Trophoblast cell (in vitro differentiated cells and primary cell): ENCODE results near the gene LRFN5.

Experiments
- DNase-seq, 2 donors: peaks; one replicate each; pipeline ENCODE4 v3.0.0-alpha.2; 2016
- H2AFZ ChIP-seq: 2 replicates; pipeline ENCODE4 v1.6.1; 2013; ENCODE audit warnings: low read length, moderate library complexity, mild to moderate bottlenecking; ENCODE audit not compliant: insufficient read depth, poor library complexity
- H2AK5ac ChIP-seq: 2 replicates; pipeline ENCODE4 v1.6.1; 2013; ENCODE audit warnings: mild to moderate bottlenecking, low read length
- H2BK120ac ChIP-seq: 2 replicates; pipeline ENCODE4 v1.6.1; 2013; ENCODE audit warnings: low read length, mild to moderate bottlenecking, moderate library complexity; ENCODE audit not compliant: insufficient read depth, poor library complexity
- H2BK12ac ChIP-seq: 2 replicates; pipeline ENCODE4 v1.6.1; 2013; ENCODE audit warnings: mild to moderate bottlenecking, low read length, moderate library complexity
- H2BK5ac ChIP-seq: 2 replicates; pipeline ENCODE4 v1.6.1; 2013; ENCODE audit warnings: low read length, low read depth, moderate library complexity, mild to moderate bottlenecking; ENCODE audit not compliant: poor library complexity
- H3K14ac ChIP-seq: 2 replicates; pipeline ENCODE4 v1.6.1; 2013; ENCODE audit warnings: mild to moderate bottlenecking, low read length
- H3K18ac ChIP-seq: 2 replicates; pipeline ENCODE4 v1.6.1; 2013; ENCODE audit warnings: mild to moderate bottlenecking, low read length
- H3K23ac ChIP-seq: 2 replicates; pipeline ENCODE4 v1.6.1; 2013; ENCODE audit warnings: low read length
- H3K27ac ChIP-seq: 2 replicates; pipeline ENCODE4 v1.5.1; 2013; ENCODE audit warnings: low read depth, mild to moderate bottlenecking, inconsistent platforms, low read length, moderate library complexity
- H3K27me3 ChIP-seq: 2 replicates; pipeline ENCODE4 v1.6.1; 2013; ENCODE audit warnings: inconsistent platforms, mild to moderate bottlenecking, low read length, moderate library complexity; ENCODE audit not compliant: insufficient read depth
- H3K36me3 ChIP-seq, 2 experiments: 1 replicate in 1 of 2; 2 replicates in 1 of 2; pipeline ENCODE4 v1.6.1; 2013; ENCODE audit warnings: low read length in 2 of 2, mild to moderate bottlenecking in 2 of 2, moderate library complexity in 1 of 2; ENCODE audit not compliant: insufficient read depth in 2 of 2, control insufficient read depth in 1 of 2
- H3K4ac ChIP-seq: 2 replicates; pipeline ENCODE4 v1.6.1; 2013; ENCODE audit warnings: low read depth, mild to moderate bottlenecking, low read length, moderate library complexity
- H3K4me1 ChIP-seq, 2 experiments: 1 replicate in 1 of 2; 2 replicates in 1 of 2; pipeline ENCODE4 v1.6.1; 2013; ENCODE audit warnings: low read length in 2 of 2, mild to moderate bottlenecking in 2 of 2, moderate library complexity in 1 of 2; ENCODE audit not compliant: insufficient read depth in 2 of 2, control insufficient read depth in 1 of 2
- H3K4me2 ChIP-seq: 2 replicates; pipeline ENCODE4 v1.6.1; 2013; ENCODE audit warnings: inconsistent platforms, mild to moderate bottlenecking, low read length, moderate library complexity
- H3K4me3 ChIP-seq: 2 replicates; pipeline ENCODE4 v1.5.1; 2013; ENCODE audit warnings: mild to moderate bottlenecking, low read depth, low read length, inconsistent platforms
- H3K79me1 ChIP-seq: one replicate; pipeline ENCODE4 v1.6.1; 2013; ENCODE audit warnings: low read length
- H3K79me2 ChIP-seq: 2 replicates; pipeline ENCODE4 v1.6.1; 2013; ENCODE audit warnings: low read length, mild to moderate bottlenecking; ENCODE audit not compliant: control insufficient read depth, insufficient read depth, poor library complexity
- H3K9ac ChIP-seq: 2 replicates; pipeline ENCODE4 v1.6.1; 2013; ENCODE audit warnings: mild to moderate bottlenecking, low read length
- H3K9me3 ChIP-seq: 2 replicates; pipeline ENCODE4 v1.6.1; 2013; ENCODE audit warnings: low read depth, mild to moderate bottlenecking, control low read depth, inconsistent platforms, low read length; ENCODE audit not compliant: insufficient read depth
- H4K12ac ChIP-seq: 2 replicates; pipeline ENCODE4 v1.6.1; 2013; ENCODE audit warnings: low read depth, mild to moderate bottlenecking, low read length, moderate library complexity
- H4K8ac ChIP-seq: 2 replicates; pipeline ENCODE4 v1.6.1; 2013; ENCODE audit warnings: low read depth, mild to moderate bottlenecking, low read length, moderate library complexity
- H4K91ac ChIP-seq: one replicate; pipeline ENCODE4 v1.6.1; 2013; ENCODE audit warnings: low read depth, mild to moderate bottlenecking, low read length, moderate library complexity
- WGBS: extraction: QIAGEN DNeasy Blood & Tissue Kit; methylation state at CpG from one replicate; pipeline ENCODE4 v1.1.7; 2013; ENCODE audit warnings: missing lambda C conversion rate; ENCODE audit not compliant: insufficient read length, insufficient coverage; ENCODE audit errors: extremely low coverage; 5-methylcytosine and 5-hydroxymethylcytosine counted together

The LRFN5 gene

DNA sequence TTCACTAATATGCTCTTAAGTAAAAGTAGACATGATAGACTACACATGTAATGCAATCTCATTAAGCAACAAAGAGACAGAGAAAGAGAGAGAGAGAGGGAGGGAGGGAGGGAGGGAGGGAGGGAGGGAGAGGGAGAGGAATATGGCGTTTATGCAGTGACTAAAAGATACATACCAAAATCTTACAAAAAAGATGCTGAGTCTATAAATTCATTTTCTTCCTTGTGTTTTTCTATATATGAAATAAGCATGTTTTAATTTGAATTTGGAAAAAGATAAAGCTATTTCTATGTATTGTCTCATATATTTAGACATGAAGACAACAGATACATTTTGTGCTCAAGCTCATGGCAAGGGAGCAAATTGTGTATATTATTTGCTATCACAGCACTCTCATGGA lies 44.1 kb downstream of the LRFN5 start:
- no peaks in the 10 kb centered on the region for H3K79me2 ChIP-seq
- H3K14ac ChIP-seq: no peak overlapping the region
- no peak overlapping the region for H2AFZ ChIP-seq
- H3K4me3 ChIP-seq: no peak overlapping the region
- no peak overlapping the region for H4K8ac ChIP-seq
- H3K27me3 ChIP-seq: no peaks in the 10 kb centered on the region
- no peak overlapping the region for H3K18ac ChIP-seq
- WGBS: no CpG with 5 or more reads among the region's 1 CpG
- no peak overlapping the region for H3K4ac ChIP-seq
- DNase-seq: no peak
- no peaks in the 10 kb centered on the region for H3K9me3 ChIP-seq
- no peak overlapping the region for H3K27ac ChIP-seq
- H4K12ac ChIP-seq: no peak overlapping the region
- H3K9ac ChIP-seq: no peak overlapping the region
- H2BK5ac ChIP-seq: no peak overlapping the region
- no peak overlapping the region for H2BK12ac ChIP-seq
- no peak overlapping the region for H3K23ac ChIP-seq
- H2BK120ac ChIP-seq: no peak overlapping the region
- H4K91ac ChIP-seq: no peak overlapping the region
- no peaks in the 10 kb centered on the region for H3K36me3 ChIP-seq
- no peaks in the 10 kb centered on the region for H3K79me1 ChIP-seq
- H3K4me2 ChIP-seq: no peak overlapping the region
- H3K4me1 ChIP-seq: no peaks in the 10 kb centered on the region
- H2AK5ac ChIP-seq: no peak overlapping the region

- Histone ChIP-seq H4K12ac (no peak overlapping the region), H3K27ac (no peak overlapping the region), H4K91ac (no peak overlapping the region), H3K9me3 (no peaks in the 10 kb centered on the region), H3K4me1 (no peaks in the 10 kb centered on the region), H3K79me2 (no peaks in the 10 kb centered on the region), H3K4ac (no peak overlapping the region), H3K14ac (no peak overlapping the region), H2AK5ac (no peak overlapping the region), H3K18ac (no peak overlapping the region), H3K9ac (no peak overlapping the region), H3K4me2 (no peak overlapping the region), H3K79me1 (no peaks in the 10 kb centered on the region), H3K36me3 (no peaks in the 10 kb centered on the region), H3K27me3 (no peaks in the 10 kb centered on the region), H4K8ac (no peak overlapping the region), H2AFZ (no peak overlapping the region), H3K23ac (no peak overlapping the region), H2BK5ac (no peak overlapping the region), H3K4me3 (no peak overlapping the region), H2BK120ac (no peak overlapping the region), H2BK12ac (no peak overlapping the region)
- DNase-seq: no peak
- no CpG with 5 or more reads among the region's 1 CpG for WGBS
Measured at GRCh38 chr14:41654196-41654595, 47.5 kb downstream of the LRFN5 start.

- Histone ChIP-seq H4K91ac (no peak overlapping the region), H3K27ac (no peak overlapping the region), H3K4me1 (no peaks in the 10 kb centered on the region), H3K14ac (no peak overlapping the region), H2AK5ac (no peak overlapping the region), H3K4me3 (no peak overlapping the region), H4K8ac (no peak overlapping the region), H2BK12ac (no peak overlapping the region), H2AFZ (no peak overlapping the region), H3K4ac (no peak overlapping the region), H3K79me1 (no peaks in the 10 kb centered on the region), H3K9ac (no peak overlapping the region), H3K27me3 (no peaks in the 10 kb centered on the region), H3K4me2 (no peak overlapping the region), H2BK120ac (no peak overlapping the region), H3K18ac (no peak overlapping the region), H3K23ac (no peak overlapping the region), H3K36me3 (no peaks in the 10 kb centered on the region), H3K9me3 (no peaks in the 10 kb centered on the region), H3K79me2 (no peaks in the 10 kb centered on the region), H2BK5ac (no peak overlapping the region), H4K12ac (no peak overlapping the region)
- no CpG with 5 or more reads among the region's 3 CpGs for WGBS
- DNase-seq: no peak
Measured at GRCh38 chr14:41662780-41663472, 56.2 kb downstream of the LRFN5 start.

GRCh38 chr14:41663473-41663850 lies 56.8 kb downstream of the LRFN5 start:
- no peak overlapping the region for H3K27ac ChIP-seq
- peak in 1 of 2 donors; percentile 31 for DNase-seq
- no peak overlapping the region for H4K91ac ChIP-seq
- no peaks in the 10 kb centered on the region for H3K79me1 ChIP-seq
- no peak overlapping the region for H3K4me2 ChIP-seq
- H2BK5ac ChIP-seq: no peak overlapping the region
- H2BK12ac ChIP-seq: no peak overlapping the region
- no peaks in the 10 kb centered on the region for H3K9me3 ChIP-seq
- WGBS: no CpG with 5 or more reads among the region's 2 CpGs
- no peaks in the 10 kb centered on the region for H3K27me3 ChIP-seq
- no peak overlapping the region for H3K14ac ChIP-seq
- H4K8ac ChIP-seq: no peak overlapping the region
- no peak overlapping the region for H3K9ac ChIP-seq
- no peak overlapping the region for H3K23ac ChIP-seq
- H2AFZ ChIP-seq: no peak overlapping the region
- no peak overlapping the region for H2AK5ac ChIP-seq
- H3K4me1 ChIP-seq: no peaks in the 10 kb centered on the region
- no peak overlapping the region for H3K4ac ChIP-seq
- H3K79me2 ChIP-seq: no peaks in the 10 kb centered on the region
- H4K12ac ChIP-seq: no peak overlapping the region
- H3K36me3 ChIP-seq: no peaks in the 10 kb centered on the region
- no peak overlapping the region for H3K18ac ChIP-seq
- no peak overlapping the region for H3K4me3 ChIP-seq
- no peak overlapping the region for H2BK120ac ChIP-seq
